NCI-H526 (cell line): ENCODE data around the gene FLNC.

Experiments
- DNase-seq, 2 experiments: peaks; one replicate each; lab custom pipeline; 2025; lab: John Stamatoyannopoulos, UW

FLNC gene

GRCh38 chr7:128863433-128863989 lies 33.3 kb downstream of the FLNC start:
- DNase-seq = peak; percentile 78 to 84

GRCh38 chr7:128865303-128865702 lies 35.1 kb downstream of the FLNC start:
- no peak for DNase-seq

- DNase-seq = no peak
These were observed 36.0 kb downstream of the FLNC start for GRCh38 chr7:128865996-128866877.

GRCh38 chr7:128867241-128867640 lies 37.0 kb downstream of the FLNC start:
- peak; percentile 78 to 88 for DNase-seq

GRCh38 chr7:128867842-128868623 lies 37.8 kb downstream of the FLNC start:
- DNase-seq = peak in 1 of 2 experiments; percentile 56

GRCh38 chr7:128868624-128869137 lies 38.5 kb downstream of the FLNC start:
- DNase-seq = no peak

- DNase-seq = peak; percentile 55 to 93
These were observed 39.1 kb downstream of the FLNC start for GRCh38 chr7:128869138-128869943.

GRCh38 chr7:128869944-128870285 lies 39.7 kb downstream of the FLNC start:
- DNase-seq = peak in 1 of 2 experiments; percentile 50

- DNase-seq = no peak
These were observed 40.8 kb downstream of the FLNC start for GRCh38 chr7:128871050-128871449.

- DNase-seq = no peak
These were observed 42.2 kb downstream of the FLNC start for GRCh38 chr7:128872394-128872824.

- no peak for DNase-seq
These were observed 43.0 kb downstream of the FLNC start for GRCh38 chr7:128873234-128873633.

GRCh38 chr7:128874140-128875031 lies 44.2 kb downstream of the FLNC start:
- no peak for DNase-seq

- DNase-seq = no peak
These were observed 45.3 kb downstream of the FLNC start for GRCh38 chr7:128875523-128875948.

- DNase-seq = no peak
These were observed 45.9 kb downstream of the FLNC start for GRCh38 chr7:128876127-128876526.

- DNase-seq = no peak
These were observed 46.4 kb downstream of the FLNC start for GRCh38 chr7:128876586-128876977.

- no peak for DNase-seq
These were observed 47.0 kb downstream of the FLNC start for GRCh38 chr7:128876978-128877755.

GRCh38 chr7:128877756-128878120 lies 47.5 kb downstream of the FLNC start:
- no peak for DNase-seq

GRCh38 chr7:128878226-128879105 lies 48.3 kb downstream of the FLNC start:
- DNase-seq = no peak

GRCh38 chr7:128879461-128879938 lies 49.3 kb downstream of the FLNC start:
- no peak for DNase-seq
